Ishikawa (cell line): ENCODE measurements around the gene ASRGL1.

Source experiments
- CREB1 ChIP-seq: IDR thresholded peaks from 2 replicates; pipeline ENCODE4 v1.6.1; 2012; ENCODE audit warnings: low read depth
- EP300 ChIP-seq: IDR thresholded peaks from 2 replicates; pipeline ENCODE4 v1.6.1; 2012; ENCODE audit warnings: borderline replicate concordance
- ZBTB7A ChIP-seq: IDR thresholded peaks from 2 replicates; pipeline ENCODE4 v1.6.1; 2012; ENCODE audit warnings: low read depth
- TF ChIP-seq, protein P1 (sequence below): IDR thresholded peaks from 2 replicates; pipeline ENCODE4 v1.6.1; 2012
- TF ChIP-seq, protein P2 (sequence below): IDR thresholded peaks from 2 replicates; pipeline ENCODE4 v1.6.1; 2012; ENCODE audit warnings: low read depth, mild to moderate bottlenecking

GRCh38 chr11:62435846-62436660 lies 98.8 kb downstream of the ASRGL1 start:
- TF ChIP-seq ZBTB7A (no peak), EP300 (no peak), CREB1 (no peak)
- TF ChIP-seq, protein P1, sequence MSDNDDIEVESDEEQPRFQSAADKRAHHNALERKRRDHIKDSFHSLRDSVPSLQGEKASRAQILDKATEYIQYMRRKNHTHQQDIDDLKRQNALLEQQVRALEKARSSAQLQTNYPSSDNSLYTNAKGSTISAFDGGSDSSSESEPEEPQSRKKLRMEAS: no peak
- TF ChIP-seq, protein P2, sequence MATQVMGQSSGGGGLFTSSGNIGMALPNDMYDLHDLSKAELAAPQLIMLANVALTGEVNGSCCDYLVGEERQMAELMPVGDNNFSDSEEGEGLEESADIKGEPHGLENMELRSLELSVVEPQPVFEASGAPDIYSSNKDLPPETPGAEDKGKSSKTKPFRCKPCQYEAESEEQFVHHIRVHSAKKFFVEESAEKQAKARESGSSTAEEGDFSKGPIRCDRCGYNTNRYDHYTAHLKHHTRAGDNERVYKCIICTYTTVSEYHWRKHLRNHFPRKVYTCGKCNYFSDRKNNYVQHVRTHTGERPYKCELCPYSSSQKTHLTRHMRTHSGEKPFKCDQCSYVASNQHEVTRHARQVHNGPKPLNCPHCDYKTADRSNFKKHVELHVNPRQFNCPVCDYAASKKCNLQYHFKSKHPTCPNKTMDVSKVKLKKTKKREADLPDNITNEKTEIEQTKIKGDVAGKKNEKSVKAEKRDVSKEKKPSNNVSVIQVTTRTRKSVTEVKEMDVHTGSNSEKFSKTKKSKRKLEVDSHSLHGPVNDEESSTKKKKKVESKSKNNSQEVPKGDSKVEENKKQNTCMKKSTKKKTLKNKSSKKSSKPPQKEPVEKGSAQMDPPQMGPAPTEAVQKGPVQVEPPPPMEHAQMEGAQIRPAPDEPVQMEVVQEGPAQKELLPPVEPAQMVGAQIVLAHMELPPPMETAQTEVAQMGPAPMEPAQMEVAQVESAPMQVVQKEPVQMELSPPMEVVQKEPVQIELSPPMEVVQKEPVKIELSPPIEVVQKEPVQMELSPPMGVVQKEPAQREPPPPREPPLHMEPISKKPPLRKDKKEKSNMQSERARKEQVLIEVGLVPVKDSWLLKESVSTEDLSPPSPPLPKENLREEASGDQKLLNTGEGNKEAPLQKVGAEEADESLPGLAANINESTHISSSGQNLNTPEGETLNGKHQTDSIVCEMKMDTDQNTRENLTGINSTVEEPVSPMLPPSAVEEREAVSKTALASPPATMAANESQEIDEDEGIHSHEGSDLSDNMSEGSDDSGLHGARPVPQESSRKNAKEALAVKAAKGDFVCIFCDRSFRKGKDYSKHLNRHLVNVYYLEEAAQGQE: no peak
